C4-2B (cell line): ENCODE measurements around the gene SETD6.

Source experiments
- ZFX ChIP-seq: fragments of 450-650 bp; IDR thresholded peaks from 2 replicates; pipeline ENCODE4 v1.6.1; 2017
- TF ChIP-seq, protein P1 (sequence below): fragments of 450-650 bp; conservative IDR thresholded peaks from 2 replicates; pipeline ENCODE4 v1.5.1; 2017; ENCODE audit warnings: mild to moderate bottlenecking

DNA sequence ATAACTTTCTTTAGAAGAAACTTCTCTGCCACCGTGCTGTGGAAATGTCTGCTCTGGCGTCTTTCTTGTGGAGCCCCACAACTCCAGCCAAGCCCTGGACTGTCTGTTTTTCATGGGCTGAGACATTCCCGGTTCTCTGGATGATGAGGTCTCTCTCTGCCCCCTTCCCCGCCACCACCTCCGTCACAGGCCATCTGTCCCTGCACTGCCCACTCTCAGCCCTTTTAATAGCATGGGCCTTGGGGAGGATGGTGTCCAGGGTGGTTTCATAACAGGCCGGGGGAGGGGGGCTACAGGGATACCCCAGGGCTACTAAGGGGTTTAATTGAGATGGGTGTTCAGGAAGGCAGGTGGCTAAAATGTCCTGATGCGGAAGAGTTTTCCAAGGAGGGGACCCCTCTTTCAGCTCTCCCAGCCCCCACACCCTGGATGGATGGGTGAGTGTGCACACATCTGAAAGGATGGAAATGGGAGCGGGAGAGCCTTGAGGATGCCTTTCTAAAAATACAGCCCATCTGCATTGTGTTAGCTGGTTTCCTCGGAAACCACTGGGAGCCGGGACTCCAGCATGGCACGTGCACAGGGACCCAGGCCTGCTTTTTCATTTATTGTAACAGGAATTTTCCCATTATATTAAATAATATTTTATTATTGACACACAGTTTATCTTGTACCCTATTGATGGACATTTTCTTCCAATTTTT, 30.0 kb upstream of the SETD6 start:
- TF ChIP-seq, protein P1, sequence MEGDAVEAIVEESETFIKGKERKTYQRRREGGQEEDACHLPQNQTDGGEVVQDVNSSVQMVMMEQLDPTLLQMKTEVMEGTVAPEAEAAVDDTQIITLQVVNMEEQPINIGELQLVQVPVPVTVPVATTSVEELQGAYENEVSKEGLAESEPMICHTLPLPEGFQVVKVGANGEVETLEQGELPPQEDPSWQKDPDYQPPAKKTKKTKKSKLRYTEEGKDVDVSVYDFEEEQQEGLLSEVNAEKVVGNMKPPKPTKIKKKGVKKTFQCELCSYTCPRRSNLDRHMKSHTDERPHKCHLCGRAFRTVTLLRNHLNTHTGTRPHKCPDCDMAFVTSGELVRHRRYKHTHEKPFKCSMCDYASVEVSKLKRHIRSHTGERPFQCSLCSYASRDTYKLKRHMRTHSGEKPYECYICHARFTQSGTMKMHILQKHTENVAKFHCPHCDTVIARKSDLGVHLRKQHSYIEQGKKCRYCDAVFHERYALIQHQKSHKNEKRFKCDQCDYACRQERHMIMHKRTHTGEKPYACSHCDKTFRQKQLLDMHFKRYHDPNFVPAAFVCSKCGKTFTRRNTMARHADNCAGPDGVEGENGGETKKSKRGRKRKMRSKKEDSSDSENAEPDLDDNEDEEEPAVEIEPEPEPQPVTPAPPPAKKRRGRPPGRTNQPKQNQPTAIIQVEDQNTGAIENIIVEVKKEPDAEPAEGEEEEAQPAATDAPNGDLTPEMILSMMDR, result no peak
- no peak for TF ChIP-seq ZFX
